Stimulated activated naive CD4-positive, alpha-beta T cell (primary cell): ENCODE measurements around the gene TBC1D30.

Experiments used
- DNase-seq, 6 experiments: peaks; one replicate each; lab custom pipeline; 2025; lab: John Stamatoyannopoulos, UW

Gene TBC1D30

DNA sequence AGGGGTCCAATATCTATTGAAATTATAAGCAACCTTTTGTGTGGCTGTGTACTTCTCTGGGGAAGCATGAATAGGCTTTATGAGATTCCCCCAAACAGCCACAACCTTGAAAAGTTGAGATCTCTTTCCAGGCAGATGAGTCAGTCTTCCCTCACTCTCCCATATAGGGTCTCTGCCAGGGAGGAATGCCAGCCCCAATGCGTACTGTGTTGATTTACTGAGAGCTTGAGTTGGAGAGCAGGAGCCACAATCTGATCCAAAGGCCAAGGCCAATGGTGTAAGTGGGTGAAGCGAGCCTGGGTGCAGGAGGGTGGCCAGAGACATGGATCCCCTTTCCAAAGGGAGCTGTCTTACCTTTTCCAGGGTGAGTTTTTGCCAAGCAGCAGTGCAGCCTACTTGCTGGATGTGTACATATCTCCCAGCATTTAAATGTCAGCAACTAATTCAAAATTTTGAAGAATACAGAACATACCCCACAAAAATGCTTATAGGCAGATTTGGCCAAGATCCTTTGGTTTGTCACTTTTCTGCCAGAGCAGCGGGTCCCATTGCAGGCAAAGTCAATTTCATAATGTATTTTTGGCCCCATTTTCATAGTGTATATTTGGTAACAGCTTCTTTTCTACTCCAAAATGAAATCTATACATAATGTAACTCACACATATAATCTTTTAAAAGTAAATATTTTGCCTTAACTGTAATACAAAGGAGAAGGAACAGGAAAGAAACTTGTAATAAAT, 88.2 kb downstream of the TBC1D30 start:
- no peak for DNase-seq

DNA sequence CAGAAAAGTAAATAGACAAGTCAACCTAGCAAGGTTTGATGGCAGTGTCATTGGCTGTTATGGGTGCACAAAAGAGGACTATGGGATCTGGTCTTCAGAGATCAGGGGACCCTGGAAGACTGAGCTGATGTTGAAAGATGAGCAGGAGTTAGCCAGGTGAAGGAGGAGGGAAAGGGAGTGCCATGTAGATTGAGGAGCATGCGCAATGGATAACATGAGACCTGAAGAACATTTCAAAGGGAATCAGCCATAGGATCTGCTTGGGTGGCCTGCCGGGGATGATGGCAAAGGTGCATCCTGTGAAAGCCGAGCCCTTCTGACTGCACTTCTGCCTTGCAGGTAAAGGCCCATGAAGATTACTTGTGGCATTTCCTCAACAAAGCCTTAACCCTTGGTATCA, 90.8 kb downstream of the TBC1D30 start:
- DNase-seq, result no peak

DNA sequence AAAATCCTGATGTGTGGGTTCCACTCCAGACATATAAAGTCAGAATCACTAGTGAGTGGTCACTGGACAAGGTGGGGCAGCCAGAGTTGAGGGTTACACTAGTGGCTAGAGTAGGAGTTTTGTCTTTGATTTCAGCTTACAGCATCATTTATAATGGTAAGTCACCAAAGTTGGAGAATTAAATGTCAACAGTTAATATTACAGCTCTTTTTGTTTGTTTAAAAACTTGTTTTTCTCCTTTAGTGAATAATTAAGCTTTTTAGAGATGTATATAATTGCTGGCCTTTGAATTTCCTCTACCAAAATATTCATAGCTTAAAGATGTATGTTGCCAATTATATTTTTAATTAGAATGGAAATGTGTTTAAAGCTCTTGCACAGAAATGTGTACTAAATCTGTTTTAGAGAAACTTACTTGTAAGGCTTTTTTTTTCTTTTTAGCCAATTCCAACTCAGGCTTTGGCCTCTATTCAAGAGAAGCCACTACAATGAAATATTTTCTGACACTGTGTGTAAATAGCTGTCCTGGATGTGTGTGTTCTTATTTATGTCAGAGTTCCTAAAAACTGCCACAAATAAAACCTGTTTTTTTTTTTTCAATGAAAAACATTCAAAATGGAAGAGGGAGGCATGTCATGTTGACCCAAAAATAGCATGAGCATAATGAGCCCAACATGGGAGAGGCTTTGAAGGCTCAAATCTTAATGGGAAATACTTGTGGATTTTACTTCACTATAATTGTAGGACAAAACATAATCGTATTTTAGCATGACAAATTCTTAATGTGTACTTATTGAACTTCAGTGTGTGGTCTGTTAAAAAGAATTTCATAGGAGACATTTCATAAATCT, 92.2 kb downstream of the TBC1D30 start:
- DNase-seq, result no peak

DNA sequence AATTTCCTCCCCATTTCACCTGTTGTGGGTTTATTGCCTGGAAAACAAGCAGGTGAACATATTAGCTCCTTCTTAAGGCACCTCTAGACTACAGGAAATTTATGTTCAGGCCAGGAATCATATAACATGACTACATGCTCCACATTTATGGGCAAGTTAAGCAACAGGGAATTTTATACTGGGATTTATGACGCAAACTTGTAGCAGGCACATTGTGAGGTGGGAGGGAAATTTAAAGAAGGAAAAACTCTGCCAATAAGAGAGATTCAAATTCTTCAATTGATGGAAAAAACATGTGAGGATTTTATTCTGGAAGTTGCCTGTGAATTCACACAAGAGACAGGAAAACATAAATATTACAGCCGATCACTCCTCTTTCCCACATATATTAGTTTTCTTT, 93.9 kb downstream of the TBC1D30 start:
- DNase-seq, result no peak

DNA sequence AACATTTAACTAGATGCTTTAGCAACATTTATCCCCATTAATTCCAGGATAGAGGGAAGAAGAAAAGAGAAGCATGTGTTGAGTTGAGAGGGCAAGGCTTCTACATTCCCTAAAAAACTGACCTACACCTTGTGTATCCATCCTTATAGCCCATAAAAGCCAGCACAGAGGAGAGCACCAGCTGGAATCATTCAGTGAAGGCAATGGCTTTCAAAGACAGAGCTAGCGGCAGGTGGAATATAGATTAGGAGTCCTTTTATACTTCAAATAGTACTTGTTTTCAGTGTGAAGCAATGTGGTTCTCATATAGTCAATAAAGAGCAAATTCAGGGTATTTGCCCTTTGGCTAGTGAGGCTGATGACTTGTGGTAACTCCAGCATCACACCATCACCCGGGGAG, 94.4 kb downstream of the TBC1D30 start:
- no peak for DNase-seq

DNA sequence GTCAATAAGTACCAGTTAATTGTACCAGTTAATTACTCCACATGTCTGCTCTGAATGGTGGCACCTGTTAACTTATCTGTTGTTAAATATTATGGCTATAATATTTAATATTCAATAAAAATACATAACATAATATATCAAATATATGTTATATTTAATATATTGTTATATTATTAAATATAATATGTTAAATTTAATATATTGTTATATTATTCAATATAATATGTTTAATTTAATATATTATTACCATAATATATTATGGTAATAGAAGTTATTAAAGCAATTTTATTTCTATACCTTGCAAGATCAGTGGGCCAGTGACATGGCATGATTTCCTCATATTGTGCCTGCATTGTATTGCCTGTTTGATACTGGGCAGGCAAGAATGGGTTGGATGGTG, 98.4 kb downstream of the TBC1D30 start:
- DNase-seq, result no peak

DNA sequence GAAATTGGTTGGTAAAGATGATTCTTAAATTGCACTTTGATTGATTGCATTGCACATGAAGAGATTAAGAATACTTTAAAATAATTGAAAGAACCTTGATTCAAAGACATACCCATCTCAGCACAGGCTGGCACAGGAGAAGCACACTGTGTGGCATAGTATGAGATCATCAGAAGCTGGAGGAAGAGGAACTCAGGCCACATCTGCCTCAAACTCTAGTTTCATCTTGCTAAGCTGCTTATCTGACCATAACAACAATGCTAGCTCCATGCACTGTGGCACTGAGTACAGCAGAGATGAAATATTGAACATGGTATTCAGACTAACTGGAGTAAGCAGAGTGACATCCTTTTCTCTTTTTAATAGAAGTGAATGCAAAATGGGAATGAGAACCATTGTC, 99.1 kb downstream of the TBC1D30 start:
- DNase-seq, result no peak
